Trophoblast cell (in vitro differentiated cells and primary cell): Measurements from ENCODE around the gene TRPC4.

Experiments used
- DNase-seq, 2 donors: peaks; one replicate each; pipeline ENCODE4 v3.0.0-alpha.2; 2016
- H2AFZ ChIP-seq: 2 replicates; pipeline ENCODE4 v1.6.1; 2013; ENCODE audit warnings: low read length, moderate library complexity, mild to moderate bottlenecking; ENCODE audit not compliant: insufficient read depth, poor library complexity
- H2AK5ac ChIP-seq: 2 replicates; pipeline ENCODE4 v1.6.1; 2013; ENCODE audit warnings: mild to moderate bottlenecking, low read length
- H2BK120ac ChIP-seq: 2 replicates; pipeline ENCODE4 v1.6.1; 2013; ENCODE audit warnings: low read length, mild to moderate bottlenecking, moderate library complexity; ENCODE audit not compliant: insufficient read depth, poor library complexity
- H2BK12ac ChIP-seq: 2 replicates; pipeline ENCODE4 v1.6.1; 2013; ENCODE audit warnings: mild to moderate bottlenecking, low read length, moderate library complexity
- H2BK5ac ChIP-seq: 2 replicates; pipeline ENCODE4 v1.6.1; 2013; ENCODE audit warnings: low read length, low read depth, moderate library complexity, mild to moderate bottlenecking; ENCODE audit not compliant: poor library complexity
- H3K14ac ChIP-seq: 2 replicates; pipeline ENCODE4 v1.6.1; 2013; ENCODE audit warnings: mild to moderate bottlenecking, low read length
- H3K18ac ChIP-seq: 2 replicates; pipeline ENCODE4 v1.6.1; 2013; ENCODE audit warnings: mild to moderate bottlenecking, low read length
- H3K23ac ChIP-seq: 2 replicates; pipeline ENCODE4 v1.6.1; 2013; ENCODE audit warnings: low read length
- H3K27ac ChIP-seq: 2 replicates; pipeline ENCODE4 v1.5.1; 2013; ENCODE audit warnings: low read depth, mild to moderate bottlenecking, inconsistent platforms, low read length, moderate library complexity
- H3K27me3 ChIP-seq: 2 replicates; pipeline ENCODE4 v1.6.1; 2013; ENCODE audit warnings: inconsistent platforms, mild to moderate bottlenecking, low read length, moderate library complexity; ENCODE audit not compliant: insufficient read depth
- H3K36me3 ChIP-seq, 2 experiments: 1 replicate in 1 of 2; 2 replicates in 1 of 2; pipeline ENCODE4 v1.6.1; 2013; ENCODE audit warnings: low read length in 2 of 2, mild to moderate bottlenecking in 2 of 2, moderate library complexity in 1 of 2; ENCODE audit not compliant: insufficient read depth in 2 of 2, control insufficient read depth in 1 of 2
- H3K4ac ChIP-seq: 2 replicates; pipeline ENCODE4 v1.6.1; 2013; ENCODE audit warnings: low read depth, mild to moderate bottlenecking, low read length, moderate library complexity
- H3K4me1 ChIP-seq, 2 experiments: 1 replicate in 1 of 2; 2 replicates in 1 of 2; pipeline ENCODE4 v1.6.1; 2013; ENCODE audit warnings: low read length in 2 of 2, mild to moderate bottlenecking in 2 of 2, moderate library complexity in 1 of 2; ENCODE audit not compliant: insufficient read depth in 2 of 2, control insufficient read depth in 1 of 2
- H3K4me2 ChIP-seq: 2 replicates; pipeline ENCODE4 v1.6.1; 2013; ENCODE audit warnings: inconsistent platforms, mild to moderate bottlenecking, low read length, moderate library complexity
- H3K4me3 ChIP-seq: 2 replicates; pipeline ENCODE4 v1.5.1; 2013; ENCODE audit warnings: mild to moderate bottlenecking, low read depth, low read length, inconsistent platforms
- H3K79me1 ChIP-seq: one replicate; pipeline ENCODE4 v1.6.1; 2013; ENCODE audit warnings: low read length
- H3K79me2 ChIP-seq: 2 replicates; pipeline ENCODE4 v1.6.1; 2013; ENCODE audit warnings: low read length, mild to moderate bottlenecking; ENCODE audit not compliant: control insufficient read depth, insufficient read depth, poor library complexity
- H3K9ac ChIP-seq: 2 replicates; pipeline ENCODE4 v1.6.1; 2013; ENCODE audit warnings: mild to moderate bottlenecking, low read length
- H3K9me3 ChIP-seq: 2 replicates; pipeline ENCODE4 v1.6.1; 2013; ENCODE audit warnings: low read depth, mild to moderate bottlenecking, control low read depth, inconsistent platforms, low read length; ENCODE audit not compliant: insufficient read depth
- H4K12ac ChIP-seq: 2 replicates; pipeline ENCODE4 v1.6.1; 2013; ENCODE audit warnings: low read depth, mild to moderate bottlenecking, low read length, moderate library complexity
- H4K8ac ChIP-seq: 2 replicates; pipeline ENCODE4 v1.6.1; 2013; ENCODE audit warnings: low read depth, mild to moderate bottlenecking, low read length, moderate library complexity
- H4K91ac ChIP-seq: one replicate; pipeline ENCODE4 v1.6.1; 2013; ENCODE audit warnings: low read depth, mild to moderate bottlenecking, low read length, moderate library complexity
- WGBS: extraction: QIAGEN DNeasy Blood & Tissue Kit; methylation state at CpG from one replicate; pipeline ENCODE4 v1.1.7; 2013; ENCODE audit warnings: missing lambda C conversion rate; ENCODE audit not compliant: insufficient read length, insufficient coverage; ENCODE audit errors: extremely low coverage; 5-methylcytosine and 5-hydroxymethylcytosine counted together

Gene TRPC4

GRCh38 chr13:37617173-37617572, 252.4 kb downstream of the TRPC4 start:
- H2BK5ac ChIP-seq: no peak overlapping the region
- peak overlapping the region; percentile 13 for H3K4me2 ChIP-seq
- no CpG with 5 or more reads among the region's 1 CpG for WGBS
- H3K36me3 ChIP-seq: no peaks in the 10 kb centered on the region
- H2AK5ac ChIP-seq: no peak overlapping the region
- no peak overlapping the region for H4K12ac ChIP-seq
- peak overlapping the region; percentile 76 for H3K27ac ChIP-seq
- no peak overlapping the region for H3K9ac ChIP-seq
- H2AFZ ChIP-seq: no peak overlapping the region
- H4K91ac ChIP-seq: no peak overlapping the region
- H3K18ac ChIP-seq: no peak overlapping the region
- H3K79me1 ChIP-seq: peaks cover 2% of the 10 kb centered on the region
- H3K27me3 ChIP-seq: no peaks in the 10 kb centered on the region
- H3K4ac ChIP-seq: no peak overlapping the region
- H4K8ac ChIP-seq: no peak overlapping the region
- H3K79me2 ChIP-seq: no peaks in the 10 kb centered on the region
- H2BK120ac ChIP-seq: no peak overlapping the region
- H3K23ac ChIP-seq: no peak overlapping the region
- H3K4me1 ChIP-seq: peaks cover 2 to 7% of the 10 kb centered on the region in 2 experiments
- H3K14ac ChIP-seq: no peak overlapping the region
- H2BK12ac ChIP-seq: no peak overlapping the region
- H3K9me3 ChIP-seq: no peaks in the 10 kb centered on the region
- DNase-seq: peak; percentile 3 to 85
- H3K4me3 ChIP-seq: no peak overlapping the region

DNA sequence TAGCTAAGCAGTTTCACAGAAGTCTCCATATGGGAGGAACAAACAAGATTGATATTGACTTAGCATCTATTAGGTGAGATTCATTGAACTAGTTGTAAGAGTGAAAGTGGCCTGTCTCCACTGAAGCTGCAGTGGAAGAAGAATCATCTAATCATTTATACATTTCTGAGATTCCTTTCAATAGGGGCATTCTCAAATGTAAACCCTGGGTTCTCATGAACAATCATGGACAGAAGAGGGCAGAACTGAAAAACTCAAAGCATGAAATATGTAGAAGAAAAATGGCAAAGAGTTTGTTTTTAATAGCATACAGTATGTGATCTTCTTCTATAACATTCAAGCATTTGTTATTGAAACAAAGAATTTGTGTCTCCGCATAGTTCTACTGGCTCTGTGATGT, 253.4 kb downstream of the TRPC4 start:
- Histone ChIP-seq H2AFZ (no peak overlapping the region), H3K79me2 (no peaks in the 10 kb centered on the region), H2BK5ac (no peak overlapping the region), H3K27me3 (no peaks in the 10 kb centered on the region), H3K27ac (no peak overlapping the region), H3K18ac (no peak overlapping the region), H3K36me3 (no peaks in the 10 kb centered on the region), H3K4ac (no peak overlapping the region), H4K91ac (no peak overlapping the region), H3K14ac (no peak overlapping the region), H3K9me3 (no peaks in the 10 kb centered on the region), H4K8ac (no peak overlapping the region), H3K4me2 (no peak overlapping the region), H2AK5ac (no peak overlapping the region), H4K12ac (no peak overlapping the region), H3K4me1 (peaks cover 2 to 4% of the 10 kb centered on the region in 2 experiments), H2BK120ac (no peak overlapping the region), H2BK12ac (no peak overlapping the region), H3K9ac (no peak overlapping the region), H3K4me3 (no peak overlapping the region), H3K23ac (no peak overlapping the region), H3K79me1 (peaks cover 2% of the 10 kb centered on the region)
- WGBS: no CpG with 5 or more reads among the region's 1 CpG
- DNase-seq: no peak

- WGBS: no CpG with 5 or more reads among the region's 2 CpGs
- Histone ChIP-seq H4K8ac (no peak overlapping the region), H2AK5ac (no peak overlapping the region), H3K4me1 (peaks cover 2 to 4% of the 10 kb centered on the region in 2 experiments), H3K27me3 (no peaks in the 10 kb centered on the region), H3K9ac (no peak overlapping the region), H3K18ac (no peak overlapping the region), H3K23ac (no peak overlapping the region), H3K79me1 (peaks cover 2% of the 10 kb centered on the region), H3K14ac (no peak overlapping the region), H3K79me2 (no peaks in the 10 kb centered on the region), H2AFZ (no peak overlapping the region), H4K12ac (no peak overlapping the region), H3K4me2 (no peak overlapping the region), H2BK12ac (no peak overlapping the region), H2BK120ac (no peak overlapping the region), H3K36me3 (no peaks in the 10 kb centered on the region), H2BK5ac (no peak overlapping the region), H3K4ac (no peak overlapping the region), H3K9me3 (no peaks in the 10 kb centered on the region), H4K91ac (no peak overlapping the region), H3K27ac (no peak overlapping the region), H3K4me3 (no peak overlapping the region)
- DNase-seq: no peak
Measured at GRCh38 chr13:37615276-37615675, 254.3 kb downstream of the TRPC4 start.

GRCh38 chr13:37613638-37614037, 255.9 kb downstream of the TRPC4 start:
- H3K23ac ChIP-seq: no peak overlapping the region
- no peak overlapping the region for H3K4ac ChIP-seq
- no peaks in the 10 kb centered on the region for H3K27me3 ChIP-seq
- no peak overlapping the region for H3K9ac ChIP-seq
- no peak overlapping the region for H2AK5ac ChIP-seq
- no peak overlapping the region for H3K14ac ChIP-seq
- H3K36me3 ChIP-seq: no peaks in the 10 kb centered on the region
- DNase-seq: no peak
- H4K8ac ChIP-seq: peak overlapping the region; percentile 28
- no peak overlapping the region for H3K27ac ChIP-seq
- no peak overlapping the region for H4K91ac ChIP-seq
- no peaks in the 10 kb centered on the region for H3K79me2 ChIP-seq
- H3K4me1 ChIP-seq: peaks cover 2 to 4% of the 10 kb centered on the region in 2 experiments
- WGBS: no CpG with 5 or more reads among the region's 2 CpGs
- H3K18ac ChIP-seq: peak overlapping the region; percentile 53
- H2BK12ac ChIP-seq: peak overlapping the region; percentile 76
- H3K4me2 ChIP-seq: no peak overlapping the region
- H2BK120ac ChIP-seq: peak overlapping the region; percentile 22
- no peak overlapping the region for H3K4me3 ChIP-seq
- H2BK5ac ChIP-seq: peak overlapping the region; percentile 40
- H3K79me1 ChIP-seq: peaks cover 2% of the 10 kb centered on the region
- H4K12ac ChIP-seq: no peak overlapping the region
- H2AFZ ChIP-seq: no peak overlapping the region
- H3K9me3 ChIP-seq: no peaks in the 10 kb centered on the region
